Neural progenitor cell (in vitro differentiated cells): ENCODE data around the gene LRCOL1.
A peak's percentile ranks its signal among the peaks of the same experiment; 100 is the strongest.

ENCODE experiments used
- CTCF ChIP-seq: fragments of 200-600 bp; sonication (generic); IDR thresholded peaks from 2 replicates; pipeline ENCODE4 v1.5.1; 2017; ENCODE audit warnings: antibody characterized with exemption, mild to moderate bottlenecking
- EZH2 ChIP-seq: fragments of 200-600 bp; sonication (generic); IDR thresholded peaks from 2 replicates; pipeline ENCODE4 v1.6.1; 2017; ENCODE audit warnings: antibody characterized with exemption, mild to moderate bottlenecking, moderate library complexity
- EZH2phosphoT487 ChIP-seq: fragments of 200-600 bp; sonication (generic); IDR thresholded peaks from 2 replicates; pipeline ENCODE4 v1.6.1; 2017; ENCODE audit warnings: antibody characterized with exemption

GRCh38 chr12:132638541-132639408 lies 28.4 kb upstream of the LRCOL1 start:
- TF ChIP-seq EZH2 (no peak), EZH2phosphoT487 (no peak), CTCF (peak; percentile 73)
